KG1 (cell line): ENCODE data around the gene ETNK1.

Experiments
- DNase-seq: peaks from one replicate; lab custom pipeline; 2025; lab: John Stamatoyannopoulos, UW

ETNK1 gene

DNA sequence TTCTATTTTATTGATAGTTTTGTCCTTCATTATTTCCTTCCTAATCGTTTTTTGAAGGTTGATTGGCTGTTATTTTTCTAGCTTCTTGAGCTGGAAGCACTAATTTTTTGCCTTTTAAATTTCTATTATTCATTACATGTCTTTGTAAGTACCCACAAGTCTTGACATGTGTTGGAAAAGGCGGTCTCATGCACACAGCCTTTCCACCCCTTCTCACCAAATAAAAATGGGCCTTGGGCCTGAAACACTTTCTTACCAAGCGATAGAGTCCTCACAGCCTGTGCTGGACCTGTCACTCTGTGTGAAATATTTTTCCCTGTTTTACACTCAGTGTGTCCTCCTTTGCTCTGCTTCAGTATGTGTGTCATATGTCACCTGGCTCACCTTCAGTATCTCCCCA, 9.9 kb downstream of the ETNK1 start:
- no peak for DNase-seq

DNA sequence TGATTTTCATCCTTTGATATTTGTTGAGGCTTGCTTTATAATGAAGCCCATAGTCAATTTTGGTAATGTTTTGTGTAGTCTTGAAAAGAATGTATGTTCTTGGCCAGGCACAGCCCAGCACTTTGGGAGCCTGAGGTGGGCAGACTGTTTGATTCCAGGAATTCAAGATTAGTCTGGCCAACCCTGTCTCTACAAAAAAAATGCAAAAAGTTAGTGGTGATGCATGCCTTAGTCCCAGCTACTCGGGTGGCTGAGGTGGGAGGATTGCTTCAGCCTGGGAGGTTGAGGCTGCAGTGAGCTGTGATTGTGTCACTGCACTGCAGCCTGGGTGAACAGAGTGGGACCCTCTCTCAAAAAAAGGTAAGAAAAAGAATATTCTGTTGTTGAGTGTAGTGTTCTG, 10.8 kb downstream of the ETNK1 start:
- no peak for DNase-seq

DNA sequence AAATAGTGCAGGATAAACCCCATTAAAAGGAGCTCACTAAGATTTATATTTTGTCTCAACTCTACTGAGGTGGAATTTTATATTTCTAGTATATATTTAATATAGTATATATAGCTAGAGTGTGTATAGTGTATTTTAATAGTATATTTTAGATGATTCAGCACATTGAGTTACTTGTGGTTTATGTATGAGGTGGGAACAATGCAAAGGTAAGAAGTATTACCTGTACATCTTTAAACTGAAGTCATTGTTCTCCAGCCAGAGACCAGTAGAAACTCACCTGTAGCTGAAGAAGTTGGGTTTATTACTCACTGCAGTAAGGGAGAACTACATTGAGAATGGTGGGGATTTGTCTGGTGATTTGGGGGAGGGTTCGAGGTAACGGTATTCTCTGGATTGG, 15.9 kb downstream of the ETNK1 start:
- DNase-seq, result no peak

DNA sequence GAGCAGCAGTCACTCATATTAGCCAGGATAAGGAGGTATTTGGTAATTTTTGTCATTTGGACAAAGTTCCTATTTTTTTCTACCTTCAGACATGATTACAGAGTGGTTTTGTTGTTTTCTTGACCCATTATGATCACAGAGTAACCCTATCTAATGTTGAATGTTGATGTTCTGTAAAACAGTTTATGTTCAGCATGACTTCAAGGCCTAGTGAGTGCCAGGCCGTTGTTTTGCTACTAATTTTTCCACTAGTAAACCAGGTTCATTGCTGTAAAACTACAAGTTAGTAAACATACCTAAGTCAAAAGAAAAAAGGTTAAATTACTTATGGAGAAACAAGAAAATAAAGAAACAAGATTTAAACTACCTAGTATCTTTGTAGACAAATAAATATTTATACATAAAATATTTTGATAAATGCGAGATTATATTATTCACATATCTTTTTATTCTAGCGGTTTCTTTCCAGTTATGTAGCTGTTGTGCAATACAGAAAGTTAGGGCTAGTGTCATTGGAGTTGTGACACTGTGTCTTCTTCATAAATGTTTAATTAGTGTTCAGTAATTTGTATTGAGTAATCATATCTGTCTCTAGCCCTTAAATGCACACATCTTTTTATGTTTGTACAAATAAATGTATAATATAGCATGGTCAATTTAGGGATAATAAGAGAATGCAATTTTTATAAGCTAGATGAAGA, 16.5 kb downstream of the ETNK1 start:
- no peak for DNase-seq

DNA sequence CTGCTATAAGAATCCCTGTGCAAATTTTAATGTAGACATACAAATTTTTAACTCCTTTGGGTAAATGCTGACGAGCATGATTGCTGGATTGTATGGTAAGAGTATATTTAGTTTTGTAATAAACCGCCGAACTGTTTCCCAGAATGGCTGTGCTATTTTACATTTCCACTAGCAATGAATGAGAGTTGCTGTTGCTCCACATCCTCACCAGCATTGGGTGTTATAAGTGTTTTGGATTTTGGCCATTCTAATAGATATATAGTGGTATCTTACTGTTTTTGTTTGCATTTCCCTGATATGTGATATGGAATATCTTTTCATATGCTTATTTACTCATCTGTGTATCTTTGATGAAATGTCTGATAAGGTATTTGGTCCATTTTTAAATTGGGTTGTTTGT, 23.7 kb downstream of the ETNK1 start:
- no peak for DNase-seq

DNA sequence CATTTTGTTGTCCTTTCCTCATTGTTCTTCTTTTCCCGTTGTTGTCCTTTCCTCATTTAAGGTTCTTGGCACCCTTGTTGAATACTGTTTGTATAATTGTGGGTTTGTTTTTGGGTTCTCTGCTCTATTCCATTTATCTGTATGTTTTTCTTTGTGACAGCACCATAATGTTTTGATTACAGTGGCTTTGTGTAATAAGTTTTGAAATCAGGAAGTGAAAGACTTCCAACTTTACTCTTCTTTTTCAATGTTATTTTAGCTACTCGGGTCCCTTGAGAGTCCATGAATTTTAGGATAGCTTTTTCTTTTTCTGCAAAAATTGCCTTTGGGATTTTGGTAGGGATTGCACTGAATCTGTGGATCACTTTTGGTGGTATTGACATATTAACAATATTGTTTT, 28.1 kb downstream of the ETNK1 start:
- DNase-seq, result no peak

DNA sequence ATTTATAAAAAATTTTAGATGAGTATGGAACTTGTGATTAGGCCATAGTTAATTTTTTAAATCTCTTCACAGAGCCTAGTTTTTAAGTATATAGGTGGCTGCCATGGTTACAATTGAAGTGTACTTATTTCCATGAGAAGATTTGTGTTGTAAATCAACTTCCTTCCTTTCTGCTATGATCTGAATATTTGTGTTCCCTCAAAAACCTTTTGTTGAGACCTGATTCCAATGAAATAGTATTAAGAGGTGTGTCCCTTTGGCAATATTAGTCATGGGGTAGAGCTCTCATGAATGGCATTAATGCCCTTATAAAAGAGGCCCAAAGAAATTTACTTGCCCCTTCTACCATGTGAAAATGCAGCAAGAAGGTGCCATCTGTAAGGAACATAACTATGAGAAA, 28.8 kb downstream of the ETNK1 start:
- DNase-seq, result no peak

DNA sequence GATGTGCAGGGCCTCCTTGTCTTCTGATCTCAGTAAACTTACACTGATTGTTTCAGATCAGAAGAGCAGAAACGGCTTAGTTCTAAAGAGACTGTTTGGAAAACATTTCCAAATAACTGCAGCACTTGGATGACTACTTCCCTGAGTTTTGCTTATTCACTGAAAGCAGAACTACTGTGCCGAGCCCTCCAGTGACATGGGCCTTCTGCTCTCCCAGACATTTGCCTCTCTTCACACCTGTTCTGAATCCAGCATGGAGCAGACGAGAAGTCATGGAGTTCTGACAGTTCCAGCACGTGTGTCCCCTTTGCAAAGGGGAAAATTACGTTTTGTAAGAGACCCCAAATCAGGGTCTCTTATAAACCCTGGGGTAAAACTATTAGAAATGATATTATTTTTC, 31.4 kb downstream of the ETNK1 start:
- no peak for DNase-seq

DNA sequence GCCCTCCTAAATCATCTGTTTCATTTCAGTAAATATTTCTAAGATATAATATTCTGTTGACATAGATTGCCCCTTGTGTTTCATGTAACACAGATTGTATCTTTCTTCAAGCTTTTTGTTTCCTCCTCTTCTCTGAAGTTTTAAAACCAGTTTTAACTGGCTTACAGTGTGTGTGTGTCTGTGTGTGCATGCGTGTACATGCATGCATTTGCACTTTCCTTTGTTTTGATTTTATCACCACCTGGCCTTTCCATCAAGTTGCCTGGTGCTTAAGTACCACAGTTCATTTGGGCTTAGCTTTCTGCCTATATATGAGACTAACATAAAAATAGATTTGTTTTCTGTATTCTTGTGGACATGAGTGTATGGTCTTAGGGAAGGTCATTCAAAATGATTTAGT, 31.9 kb downstream of the ETNK1 start:
- DNase-seq, result no peak

DNA sequence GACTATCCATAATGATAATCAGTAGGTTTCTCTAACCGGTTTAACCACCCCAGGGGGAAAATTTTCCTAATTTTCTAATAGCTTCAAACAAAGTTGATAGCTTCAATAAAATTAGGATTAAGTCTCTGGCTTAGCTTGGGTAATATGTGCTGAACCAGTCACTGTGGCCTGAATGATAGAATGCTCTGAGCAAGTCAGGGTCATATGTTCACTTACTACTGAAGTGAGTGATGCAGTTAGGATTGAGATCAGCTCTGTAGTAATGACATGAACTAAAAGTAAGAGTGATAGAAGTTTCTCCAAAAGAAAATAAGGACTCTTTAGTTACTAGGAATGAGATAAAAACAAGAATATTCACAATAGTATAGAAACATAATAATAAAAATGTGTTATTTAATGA, 32.6 kb downstream of the ETNK1 start:
- no peak for DNase-seq

DNA sequence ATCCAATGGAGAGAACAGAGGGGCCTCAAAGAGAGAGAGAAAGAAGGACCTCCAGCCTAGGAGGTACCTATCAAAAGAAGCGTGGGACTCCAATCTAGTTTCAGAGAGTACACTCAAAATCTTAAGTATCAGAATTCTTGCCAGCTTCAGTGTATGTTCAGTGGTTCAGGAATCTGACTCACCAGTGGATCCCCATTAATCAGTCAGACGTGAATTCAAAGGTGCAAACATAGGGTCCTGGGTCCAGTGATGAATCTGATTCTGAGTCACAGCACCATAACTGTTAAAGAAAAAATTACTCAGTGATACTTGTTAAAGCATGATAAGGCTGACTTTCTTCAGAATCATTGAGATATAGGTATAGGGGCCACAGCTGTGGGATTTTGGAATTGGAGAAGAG, 33.2 kb downstream of the ETNK1 start:
- no peak for DNase-seq

DNA sequence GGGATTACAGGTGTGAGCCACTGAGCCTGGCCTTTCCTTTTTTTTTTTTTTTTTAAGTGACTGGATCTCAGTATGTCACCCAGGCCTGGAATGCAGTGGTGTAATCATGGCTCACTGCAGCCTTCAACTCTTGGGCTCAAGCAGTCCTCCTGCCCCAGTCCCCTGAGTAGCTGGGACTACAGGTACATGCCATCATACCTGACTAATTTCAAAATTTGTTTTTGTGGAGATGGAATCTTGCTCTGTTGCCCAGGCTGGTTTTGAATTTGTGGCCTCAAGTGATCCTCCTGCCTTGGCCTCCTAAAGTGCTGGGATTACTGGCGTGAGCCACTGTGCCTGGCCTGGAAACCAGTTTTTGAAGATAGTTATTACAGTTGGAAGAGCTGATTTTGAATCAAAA, 37.4 kb downstream of the ETNK1 start:
- no peak for DNase-seq

DNA sequence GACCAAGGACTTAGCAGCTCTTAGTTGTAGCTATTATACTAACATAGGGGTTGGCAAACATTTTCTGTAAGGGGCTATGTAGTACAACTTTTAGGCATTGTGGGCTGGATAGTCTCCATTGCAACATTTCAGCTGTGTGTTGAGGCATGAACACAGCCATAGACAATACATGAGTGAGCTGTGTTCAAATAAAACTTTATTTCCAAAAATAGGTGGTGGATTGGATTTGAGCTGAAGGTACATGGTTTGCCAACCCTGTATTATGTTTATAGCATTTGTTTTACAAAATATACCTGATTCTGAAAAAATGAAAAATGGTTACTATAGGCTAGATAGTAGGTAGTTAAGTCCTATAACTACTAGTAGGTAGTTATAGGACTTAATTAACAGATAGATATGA, 40.5 kb downstream of the ETNK1 start:
- DNase-seq, result no peak

DNA sequence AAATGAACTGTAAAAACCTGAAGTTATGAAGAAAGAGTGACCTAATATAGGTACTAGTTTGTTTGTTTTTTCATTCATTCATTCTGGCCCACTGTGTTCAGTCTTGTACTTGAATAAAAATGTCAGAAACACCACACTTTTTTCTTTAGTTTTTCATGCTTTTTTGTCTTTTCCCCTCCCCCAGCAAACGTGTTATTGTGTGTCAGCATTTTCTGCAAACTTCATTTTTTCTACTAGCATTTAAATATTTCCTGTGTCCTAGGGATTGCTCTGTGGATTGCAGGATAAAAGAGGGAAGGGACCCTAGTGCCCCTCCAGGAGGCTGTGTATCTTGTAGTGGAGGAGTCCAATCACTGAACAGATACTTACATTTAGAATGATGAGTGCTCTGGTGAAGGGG, 42.2 kb downstream of the ETNK1 start:
- DNase-seq, result no peak

DNA sequence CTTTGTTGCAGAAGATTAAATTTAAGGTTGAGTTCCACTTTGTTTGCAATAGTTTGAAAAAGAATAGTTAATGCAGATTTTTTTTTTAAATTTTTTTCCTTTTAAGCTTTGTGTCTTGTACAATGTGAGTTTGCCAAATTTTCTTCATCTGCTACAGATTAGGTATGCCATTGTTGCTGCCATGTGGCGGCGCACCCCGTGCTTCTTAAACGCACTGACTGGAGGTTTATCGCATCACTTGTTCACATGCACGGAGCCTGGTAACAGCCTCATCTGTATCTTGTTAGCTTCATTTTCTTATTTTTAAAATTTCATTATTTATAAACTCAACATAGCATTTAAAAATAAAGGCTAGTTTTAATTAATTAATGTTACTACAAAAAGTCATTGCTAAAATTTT, 43.5 kb downstream of the ETNK1 start:
- no peak for DNase-seq

DNA sequence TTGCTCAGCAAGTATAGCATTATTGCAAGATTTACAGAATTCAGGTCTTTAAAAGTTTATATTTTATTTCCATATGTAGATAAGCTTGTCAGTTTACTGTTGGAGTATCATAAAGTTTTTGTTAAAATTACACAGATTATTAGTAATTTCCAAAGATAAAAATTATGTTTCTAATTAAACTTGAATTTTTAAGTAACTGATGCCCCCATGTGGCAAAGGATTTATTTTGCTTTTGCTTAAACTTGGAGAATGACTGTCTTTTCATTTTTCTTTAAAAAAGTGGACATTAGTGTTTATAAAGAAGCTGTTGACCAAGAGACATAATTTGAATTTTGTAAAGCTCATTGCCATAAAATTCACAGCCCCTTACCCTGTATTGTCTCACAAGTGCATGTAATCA, 45.8 kb downstream of the ETNK1 start:
- no peak for DNase-seq

DNA sequence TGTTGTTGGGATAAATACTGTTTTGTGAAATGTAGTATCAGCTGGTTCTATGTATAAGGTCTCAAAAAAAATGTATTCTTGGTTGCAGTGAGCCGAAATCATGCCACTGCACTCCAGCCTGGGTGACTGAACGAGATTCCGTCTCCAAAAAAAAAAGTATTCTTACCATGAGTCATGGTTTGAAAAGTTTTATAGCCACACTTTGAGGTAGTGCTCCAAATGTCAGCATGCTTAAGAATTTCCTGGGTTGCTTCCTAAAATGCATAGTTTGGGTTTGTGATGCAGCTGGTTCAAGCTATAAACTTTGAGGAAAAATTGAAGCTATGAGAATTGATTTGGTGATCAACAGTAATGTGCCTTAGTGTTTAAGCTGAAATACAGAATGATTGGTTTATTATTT, 48.0 kb downstream of the ETNK1 start:
- no peak for DNase-seq

DNA sequence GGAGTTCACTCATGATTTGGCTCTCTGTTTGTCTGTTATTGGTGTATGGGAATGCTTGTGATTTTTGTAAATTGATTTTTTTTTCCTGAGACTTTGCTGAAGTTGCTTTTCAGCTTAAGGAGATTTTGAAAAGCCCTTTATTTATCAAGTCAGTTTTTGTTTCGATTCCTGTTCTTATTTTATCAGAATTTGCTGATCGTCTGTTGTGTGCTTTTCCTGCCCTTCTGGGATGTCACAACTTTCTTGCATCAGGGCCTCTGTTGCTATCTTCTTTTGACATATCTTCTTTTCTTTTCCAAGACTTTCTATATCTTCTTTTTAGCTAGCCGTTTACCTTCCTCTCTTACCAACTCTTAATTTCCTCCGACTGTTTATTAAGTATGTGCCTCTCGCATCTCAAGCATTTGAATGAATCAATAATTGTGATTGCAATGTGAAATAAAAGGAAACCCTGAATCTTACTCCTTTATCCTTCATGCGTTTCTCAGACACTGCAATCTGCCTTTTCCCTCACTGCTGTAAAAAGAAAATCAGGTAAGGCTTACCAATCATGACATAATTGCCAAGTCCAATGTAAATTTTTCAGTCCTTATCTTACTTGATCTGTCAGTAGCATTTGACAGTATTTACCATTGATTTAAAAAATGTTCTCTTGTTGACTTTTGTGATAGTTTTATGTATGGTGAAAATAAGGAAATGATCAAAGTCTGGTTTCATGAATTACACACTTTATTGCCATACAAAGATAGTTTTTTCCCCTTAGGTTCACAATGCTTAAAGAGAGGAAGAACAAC, 53.0 kb downstream of the ETNK1 start:
- DNase-seq, result no peak

DNA sequence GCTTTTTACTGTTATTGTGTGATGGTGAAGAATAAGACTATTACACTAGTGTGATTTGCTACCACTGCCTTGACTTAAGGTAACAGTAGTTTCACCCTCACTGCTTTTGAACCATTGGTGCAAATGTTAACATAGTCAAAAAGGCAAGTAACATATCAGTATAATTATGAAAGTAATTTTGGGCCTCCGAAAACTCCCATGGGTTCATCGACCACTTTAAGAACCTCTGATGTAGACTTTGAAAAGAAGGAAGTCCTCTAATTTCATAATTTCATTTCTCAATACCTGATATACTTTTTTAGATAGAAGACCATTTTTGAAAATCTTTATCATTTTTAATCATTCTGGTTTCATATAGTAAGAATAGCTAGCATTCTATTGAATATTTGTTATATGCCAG, 57.7 kb downstream of the ETNK1 start:
- no peak for DNase-seq

DNA sequence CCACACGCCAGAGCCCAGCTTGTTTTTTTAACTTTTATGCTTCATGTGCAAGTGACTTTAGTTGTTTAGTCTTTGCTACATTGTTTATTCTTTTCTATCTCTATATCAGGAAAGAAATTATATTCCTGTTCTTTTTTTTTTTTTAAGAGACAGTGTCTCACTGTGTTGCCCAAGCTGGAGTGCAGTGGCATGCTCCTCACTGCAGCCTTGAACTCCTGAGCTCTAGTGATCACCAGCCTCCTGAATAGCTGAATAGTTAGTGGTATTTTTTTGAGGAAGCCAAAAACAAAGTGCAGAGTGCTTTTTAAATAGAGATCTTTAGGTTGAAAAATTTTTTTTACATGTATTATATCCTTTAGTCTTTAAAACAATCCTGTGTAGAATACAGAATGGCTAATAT, 58.2 kb downstream of the ETNK1 start:
- no peak for DNase-seq

DNA sequence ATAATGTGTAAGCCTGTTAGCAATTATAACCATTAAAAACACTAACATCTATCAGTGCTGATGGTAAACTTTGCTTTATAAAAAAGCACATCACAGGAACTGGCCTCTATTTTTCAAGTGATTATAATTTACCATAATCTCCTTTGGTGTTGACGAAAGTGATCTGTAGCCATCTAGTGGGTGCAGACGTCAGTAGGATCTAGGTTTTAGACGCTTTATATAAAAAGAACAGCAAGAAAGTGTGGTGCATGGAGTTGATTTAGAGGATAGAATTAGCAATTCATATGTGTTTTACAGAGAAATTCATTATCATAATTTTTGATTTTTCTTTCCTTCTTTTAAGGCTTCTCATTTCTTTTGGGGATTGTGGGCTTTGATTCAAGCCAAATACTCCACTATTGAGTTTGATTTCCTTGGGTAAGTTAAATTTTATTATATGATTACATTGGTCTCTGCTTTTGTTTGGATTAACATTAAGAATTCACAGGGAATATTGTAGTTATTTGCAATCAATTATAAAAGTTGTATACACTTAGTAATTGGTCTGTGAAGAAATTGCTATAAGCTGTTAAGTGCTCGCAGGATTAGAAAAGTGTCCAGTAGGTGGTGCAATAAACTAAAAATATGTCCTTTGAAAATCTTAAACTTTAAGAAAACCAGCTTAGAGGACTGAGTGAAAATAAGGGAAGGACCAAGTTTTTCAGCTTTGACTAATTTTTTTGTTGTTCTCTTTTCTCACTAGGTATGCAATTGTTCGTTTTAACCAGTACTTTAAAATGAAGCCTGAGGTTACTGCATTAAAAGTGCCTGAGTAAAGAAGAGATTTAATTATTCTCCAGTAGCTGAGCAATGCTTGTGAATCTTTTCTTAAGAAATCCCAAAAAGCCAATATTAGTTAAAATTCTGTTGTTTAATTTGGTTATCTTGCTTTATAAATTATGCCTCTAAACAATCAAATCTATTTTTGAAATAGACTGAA, 59.5 kb downstream of the ETNK1 start:
- DNase-seq, result peak; percentile 56

DNA sequence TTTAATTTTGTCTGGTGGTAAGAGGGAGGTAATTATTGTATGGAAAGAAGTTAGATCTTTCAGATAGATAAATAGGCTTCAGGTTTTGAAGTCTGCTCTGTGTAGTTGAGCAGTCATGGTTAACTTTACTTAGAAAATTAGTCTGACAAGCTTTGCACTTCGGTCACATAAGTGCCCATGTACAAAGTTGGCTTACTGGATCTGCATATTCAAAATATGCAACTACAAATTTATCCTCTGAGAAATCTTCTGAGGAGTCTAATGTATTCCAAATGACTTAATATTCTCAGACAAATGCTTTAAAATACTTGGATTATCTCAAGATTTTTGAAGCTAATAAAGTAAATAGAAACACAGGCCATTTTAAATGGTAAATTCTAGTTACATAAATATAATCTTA, 61.2 kb downstream of the ETNK1 start:
- DNase-seq, result no peak
